A673 (cell line): Measurements from ENCODE around the gene ARHGEF2. TPM values are rescaled to one million over a fixed set of nuclear protein-coding genes. Genes with fewer than 3 reads are reported as not detected.

ENCODE experiments used
- BruUV-seq: library from RNA; stranded (reverse); fragments of 400-500 nt; replicated peaks from 2 replicates; lab custom pipeline; 2021; lab: Mats Ljungman, UMichigan
- CTCF ChIA-PET: fragments of 300-600 bp; sonication (Branson Sonifier 250); formaldehyde crosslinking; loops from one replicate; lab custom pipeline; 2022; ENCODE audit warnings: antibody characterized with exemption; lab: Charles Lee
- POLR2A ChIA-PET: fragments of 300-600 bp; sonication (Branson Sonifier 250); formaldehyde crosslinking; loops from one replicate; lab custom pipeline; 2022; ENCODE audit warnings: antibody characterized with exemption; ENCODE audit not compliant: low non-redundant PET; lab: Charles Lee
- DNase-seq: peaks from one replicate; pipeline ENCODE4 v3.0.0-alpha.2; 2015; ENCODE audit warnings: low spot score
- H3K27ac ChIP-seq: fragments of 200-600 bp; sonication (generic); 2 replicates; pipeline ENCODE4 v1.5.1; 2016; ENCODE audit warnings: mixed run types, low read depth, mild to moderate bottlenecking, mixed read lengths, antibody characterized with exemption, low read length; ENCODE audit not compliant: poor library complexity, severe bottlenecking
- H3K27me3 ChIP-seq: fragments of 200-600 bp; sonication (generic); replicated peaks from 2 replicates; pipeline ENCODE4 v1.6.1; 2017; ENCODE audit warnings: mixed run types, low read depth, mild to moderate bottlenecking, mixed read lengths, antibody characterized with exemption, low read length; ENCODE audit not compliant: insufficient read depth, poor library complexity
- H3K36me3 ChIP-seq: fragments of 200-600 bp; sonication (generic); 2 replicates; pipeline ENCODE4 v1.6.1; 2016; ENCODE audit warnings: mixed run types, mild to moderate bottlenecking, mixed read lengths, antibody characterized with exemption, low read length; ENCODE audit not compliant: insufficient read depth, poor library complexity, severe bottlenecking
- H3K4me1 ChIP-seq: fragments of 200-600 bp; sonication (generic); 2 replicates; pipeline ENCODE4 v1.6.1; 2017; ENCODE audit warnings: mixed run types, mild to moderate bottlenecking, mixed read lengths, antibody characterized with exemption, low read length; ENCODE audit not compliant: insufficient read depth, poor library complexity, severe bottlenecking
- H3K4me3 ChIP-seq: fragments of 200-600 bp; sonication (generic); 2 replicates; pipeline ENCODE4 v1.5.1; 2016; ENCODE audit warnings: low read depth, mixed run types, mild to moderate bottlenecking, mixed read lengths, low read length; ENCODE audit not compliant: poor library complexity, severe bottlenecking
- H3K9me3 ChIP-seq: fragments of 200-600 bp; sonication (generic); 2 replicates; pipeline ENCODE4 v1.6.1; 2016; ENCODE audit warnings: mixed run types, low read depth, mild to moderate bottlenecking, mixed read lengths, antibody characterized with exemption, low read length; ENCODE audit not compliant: poor library complexity, severe bottlenecking
- CTCF ChIP-seq: fragments of 300-800, 200-600 bp; sonication (generic); conservative IDR thresholded peaks from 2 replicates; pipeline ENCODE4 v1.5.1; 2017; ENCODE audit warnings: low read depth, mild to moderate bottlenecking, antibody characterized with exemption, low read length, moderate library complexity, mixed read lengths
- EZH2 ChIP-seq: fragments of 200-600 bp; sonication (generic); IDR thresholded peaks from 2 replicates; pipeline ENCODE4 v1.6.1; 2017; ENCODE audit warnings: borderline replicate concordance, low read depth, mild to moderate bottlenecking, mixed read lengths, antibody characterized with exemption, low read length; ENCODE audit not compliant: poor library complexity, severe bottlenecking
- intact Hi-C: fragments of 100-400 bp; cut with micrococcal nuclease; formaldehyde crosslinking; loops from one replicate; pipeline ENCODE4 v1.10.0; 2022; ENCODE audit not compliant: unreplicated experiment
- total RNA-seq: library from RNA; stranded (reverse); gene quantifications from 2 replicates; pipeline ENCODE4 v1.2.3, GENCODE V29; 2021

The ARHGEF2 gene
- total RNA-seq, 1 experiment from 2014 or later: 148 TPM

DNA sequence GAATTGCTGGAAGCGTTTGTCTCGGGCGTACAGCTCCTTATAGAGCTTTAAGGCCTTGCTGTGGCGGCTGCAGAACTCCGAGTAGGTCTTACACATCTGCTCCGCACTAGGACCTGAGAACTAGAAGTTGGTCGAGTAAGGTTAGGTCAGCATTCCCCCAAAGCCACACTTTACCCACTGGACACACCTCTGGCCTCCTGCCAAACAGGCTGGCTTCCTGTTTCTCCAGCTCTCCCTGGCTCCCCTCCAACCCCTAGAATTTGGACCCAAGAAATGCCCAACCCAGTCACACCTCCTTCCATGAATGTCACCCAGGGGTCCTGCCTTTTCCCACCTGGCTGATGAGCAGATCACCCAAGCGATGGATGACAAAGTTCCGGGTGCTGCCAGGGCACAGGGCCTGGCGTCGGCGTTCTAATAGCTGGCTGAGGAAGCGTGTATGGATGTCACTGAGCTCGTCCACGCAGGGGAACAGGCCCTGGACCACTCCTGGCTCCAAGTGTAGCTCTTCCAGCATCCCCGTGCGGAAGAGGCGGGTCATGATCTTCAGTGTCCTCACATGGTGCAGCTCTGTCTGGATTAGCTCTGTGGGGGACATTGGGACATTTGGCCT is 15.6 kb downstream of the ARHGEF2 start:
- no TSS peak for BruUV-seq
- H3K27ac ChIP-seq: no peak overlapping the region
- H3K4me3 ChIP-seq: no peak overlapping the region
- intact Hi-C loops: no loop called here
- DNase-seq: no peak
- TF ChIP-seq EZH2: no peak
- TF ChIP-seq CTCF: no peak
- H3K36me3 ChIP-seq: peaks cover 92% of the 10 kb centered on the region
- no peaks in the 10 kb centered on the region for H3K27me3 ChIP-seq
- ChIA-PET CTCF (interaction anchor here (0.5 to 0.6 kb wide), 2 partner anchors 16 to 121 kb away, joined by 3 to 5 read pairs; partner anchors contain the start of gene ARHGEF2), POLR2A (no interaction called here)
- H3K9me3 ChIP-seq: no peaks in the 10 kb centered on the region
- peaks cover 26% of the 10 kb centered on the region for H3K4me1 ChIP-seq

GRCh38 chr1:155961937-155962336 is 16.4 kb downstream of the ARHGEF2 start:
- Histone ChIP-seq H3K4me3 (no peak overlapping the region), H3K9me3 (no peaks in the 10 kb centered on the region), H3K4me1 (peaks cover 20% of the 10 kb centered on the region), H3K27ac (peak overlapping the region; percentile 71), H3K27me3 (no peaks in the 10 kb centered on the region), H3K36me3 (peaks cover 92% of the 10 kb centered on the region)
- TF ChIP-seq EZH2 (no peak), CTCF (peak; percentile 31; the same call in 1 of the 2 replicates)
- POLR2A ChIA-PET: no interaction called here
- BruUV-seq: no TSS peak
- CTCF ChIA-PET: interaction anchor here (0.5 kb wide), 1 partner anchor 122 kb away, joined by 5 read pairs; no protein-coding TSS in a partner anchor
- DNase-seq: peak; percentile 70
- intact Hi-C loops: no loop called here

DNA sequence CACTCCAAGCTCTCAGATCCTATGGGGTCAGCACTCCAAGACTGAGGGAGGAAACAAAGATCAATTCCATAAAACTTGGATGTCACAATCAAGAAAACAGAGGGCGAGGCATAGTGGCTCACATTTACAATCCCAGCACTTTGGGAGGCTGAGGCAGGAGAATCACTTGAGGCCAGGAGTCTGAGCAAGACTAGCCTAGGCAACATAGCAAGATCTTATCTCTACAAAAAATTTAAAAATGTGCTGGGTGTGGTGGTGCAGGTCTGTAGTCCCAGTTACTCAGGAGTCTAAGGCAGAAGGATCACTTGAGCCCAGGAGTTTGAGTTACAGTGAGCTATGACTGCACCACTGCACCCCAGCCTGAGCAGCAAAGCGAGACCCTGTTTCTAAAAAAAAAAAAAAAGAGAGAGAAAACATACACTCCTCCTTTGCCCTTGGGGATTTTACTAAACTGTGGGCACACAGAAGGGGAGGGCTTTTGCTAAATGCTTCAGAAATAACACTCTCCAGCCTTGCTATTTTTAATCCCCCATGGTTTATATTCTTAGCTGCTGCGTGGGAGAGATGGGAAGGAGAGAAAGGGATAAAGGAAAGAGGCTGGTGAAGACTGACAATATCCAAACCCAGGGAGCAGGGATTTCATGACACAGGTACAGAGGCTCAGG is 18.1 kb downstream of the ARHGEF2 start:
- Histone ChIP-seq H3K27ac (peak overlapping the region; percentile 72), H3K27me3 (no peaks in the 10 kb centered on the region), H3K4me1 (peaks cover 20% of the 10 kb centered on the region), H3K9me3 (no peaks in the 10 kb centered on the region), H3K36me3 (peaks cover 92% of the 10 kb centered on the region), H3K4me3 (no peak overlapping the region)
- CTCF ChIA-PET: interaction anchor here (0.8 to 1.1 kb wide), 2 partner anchors 21 to 29 kb away, joined by 3 to 6 read pairs; no protein-coding TSS in a partner anchor
- intact Hi-C loops: no loop called here
- BruUV-seq: no TSS peak
- POLR2A ChIA-PET: interaction anchor here (0.6 to 0.7 kb wide), 2 partner anchors 16 to 65 kb away, joined by 3 read pairs; no protein-coding TSS in a partner anchor
- TF ChIP-seq EZH2: no peak
- no peak for DNase-seq
